CD4-positive, alpha-beta T cell (primary cell): ENCODE data around the gene AKT2. TPM values are rescaled to one million over a fixed set of nuclear protein-coding genes. Genes with fewer than 3 reads are reported as not detected.
A peak's percentile ranks its signal among the peaks of the same experiment; 100 is the strongest.

ENCODE experiments used
- ATAC-seq: fragments of 200-7000 bp; cut with Tn5 transposase; one replicate; pipeline ENCODE4 v1.10.0; 2022; ENCODE audit warnings: mild to moderate bottlenecking; ENCODE audit not compliant: poor library complexity
- CTCF ChIA-PET: fragments of 350-600 bp; sonication (Branson Sonifier 250); formaldehyde crosslinking; loops from one replicate; lab custom pipeline; 2021; ENCODE audit warnings: antibody characterized with exemption, inconsistent platforms; lab: Charles Lee
- POLR2A ChIA-PET: fragments of 350-600 bp; sonication (Branson Sonifier 250); formaldehyde crosslinking; loops from one replicate; lab custom pipeline; 2021; ENCODE audit warnings: antibody characterized with exemption, inconsistent platforms; lab: Charles Lee
- DNase-seq, 14 experiments: peaks; one replicate each; pipeline ENCODE4 v3.0.0-alpha.2; 2013 to 2020; ENCODE audit warnings: mixed read lengths in 2 of 14
- H3K27ac ChIP-seq, 2 donors: one replicate each; pipeline versions ENCODE4 v1.5.1 to v1.7.0; 2013; ENCODE audit warnings: low read length in 2 of 2, low read depth in 1 of 2, mild to moderate bottlenecking in 1 of 2
- H3K27me3 ChIP-seq, 2 experiments: 1 replicate in 1 of 2; 2 replicates in 1 of 2; pipeline versions ENCODE4 v1.6.1 to v1.7.0; 2013; ENCODE audit warnings: low read length in 2 of 2, control low read depth in 1 of 2, mild to moderate bottlenecking in 1 of 2, moderate library complexity in 1 of 2; ENCODE audit not compliant: insufficient read depth in 2 of 2, control insufficient read depth in 1 of 2
- H3K36me3 ChIP-seq: one replicate; pipeline ENCODE4 v1.6.1; 2013; ENCODE audit warnings: low read length, control low read depth; ENCODE audit not compliant: insufficient read depth
- H3K4me1 ChIP-seq: one replicate; pipeline ENCODE4 v1.6.1; 2013; ENCODE audit warnings: low read length, control low read depth; ENCODE audit not compliant: insufficient read depth
- H3K4me3 ChIP-seq: one replicate; pipeline ENCODE4 v1.5.1; 2013; ENCODE audit warnings: mild to moderate bottlenecking, low read length, moderate library complexity
- H3K9me3 ChIP-seq, 2 experiments: 1 replicate in 1 of 2; 2 replicates in 1 of 2; pipeline versions ENCODE4 v1.6.1 to v1.7.0; 2013; ENCODE audit warnings: low read length in 2 of 2, mild to moderate bottlenecking in 2 of 2, control low read depth in 1 of 2, moderate library complexity in 1 of 2; ENCODE audit not compliant: control insufficient read depth in 1 of 2, insufficient read depth in 1 of 2
- H3K27ac Mint-ChIP-seq: one replicate; pipeline ENCODE4 v1.8.0; 2020; ENCODE audit warnings: mixed read lengths
- H3K27me3 Mint-ChIP-seq: one replicate; pipeline ENCODE4 v1.8.0; 2021; ENCODE audit warnings: mixed read lengths
- H3K36me3 Mint-ChIP-seq: one replicate; pipeline ENCODE4 v1.8.0; 2021; ENCODE audit warnings: low read depth, mixed read lengths
- H3K4me1 Mint-ChIP-seq: one replicate; pipeline ENCODE4 v1.8.0; 2021; ENCODE audit warnings: low read depth, mixed read lengths
- H3K4me3 Mint-ChIP-seq: one replicate; pipeline ENCODE4 v1.8.0; 2020; ENCODE audit warnings: mild to moderate bottlenecking, mixed read lengths
- H3K9me3 Mint-ChIP-seq: one replicate; pipeline ENCODE4 v1.8.0; 2020; ENCODE audit warnings: mixed read lengths
- intact Hi-C, 2 experiments: fragments of 100-400 bp; cut with DNase I in 1 of 2; cut with micrococcal nuclease in 1 of 2; formaldehyde crosslinking; loops; one replicate each; pipeline versions ENCODE4 v1.15.1 to v1.9.0; 2023 to 2025; cut with DNase I, micrococcal nuclease
- total RNA-seq, 174 experiments: library from RNA in 2 of 174; stranded (reverse) in 2 of 174; gene quantifications; one replicate each; pipeline ENCODE4 v1.2.3 and lab custom pipeline; 2021 to 2026
- TF ChIP-seq, protein P1 (sequence below): fragments of 200-600 bp; IDR thresholded peaks from one replicate; pipeline ENCODE4 v1.8.0; 2022; ENCODE audit warnings: antibody characterized with exemption, mild to moderate bottlenecking

Gene AKT2
- total RNA-seq, 2 experiments from 2014 or later, result 197 to 199 TPM

DNA sequence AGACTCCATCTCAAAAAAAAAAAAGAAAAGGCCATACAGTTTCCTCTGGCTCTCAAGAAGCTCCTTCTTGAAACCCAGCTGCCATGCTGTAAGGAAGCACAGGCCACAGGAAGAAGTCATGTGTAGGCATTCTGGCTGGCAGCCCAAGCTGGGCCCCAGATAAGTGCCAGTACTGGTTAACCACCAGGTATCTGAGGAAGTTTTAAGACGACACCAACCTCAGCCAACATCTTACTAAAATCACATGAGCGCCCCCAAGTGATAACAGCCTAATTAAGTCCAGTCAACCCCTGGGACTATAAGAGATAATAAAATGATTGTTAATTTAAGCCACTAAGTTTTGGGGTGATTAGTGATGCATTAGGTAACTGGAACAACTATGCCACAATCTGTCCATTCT is 27.4 kb upstream of the AKT2 start:
- Histone ChIP-seq H3K27ac (no peak overlapping the region), H3K27me3 (no peaks in the 10 kb centered on the region), H3K36me3 (no peaks in the 10 kb centered on the region), H3K9me3 (peaks cover 0 to 6% of the 10 kb centered on the region in 2 experiments), H3K4me3 (no peak overlapping the region), H3K4me1 (no peaks in the 10 kb centered on the region)
- POLR2A ChIA-PET, result no interaction called here
- intact Hi-C loops, result no loop called here
- no peaks in the 10 kb centered on the region for H3K27me3 Mint-ChIP-seq
- H3K4me1 Mint-ChIP-seq, result no peaks in the 10 kb centered on the region
- no peak for ATAC-seq
- CTCF ChIA-PET, result no interaction called here
- H3K4me3 Mint-ChIP-seq, result no peak overlapping the region
- TF ChIP-seq, protein P1, sequence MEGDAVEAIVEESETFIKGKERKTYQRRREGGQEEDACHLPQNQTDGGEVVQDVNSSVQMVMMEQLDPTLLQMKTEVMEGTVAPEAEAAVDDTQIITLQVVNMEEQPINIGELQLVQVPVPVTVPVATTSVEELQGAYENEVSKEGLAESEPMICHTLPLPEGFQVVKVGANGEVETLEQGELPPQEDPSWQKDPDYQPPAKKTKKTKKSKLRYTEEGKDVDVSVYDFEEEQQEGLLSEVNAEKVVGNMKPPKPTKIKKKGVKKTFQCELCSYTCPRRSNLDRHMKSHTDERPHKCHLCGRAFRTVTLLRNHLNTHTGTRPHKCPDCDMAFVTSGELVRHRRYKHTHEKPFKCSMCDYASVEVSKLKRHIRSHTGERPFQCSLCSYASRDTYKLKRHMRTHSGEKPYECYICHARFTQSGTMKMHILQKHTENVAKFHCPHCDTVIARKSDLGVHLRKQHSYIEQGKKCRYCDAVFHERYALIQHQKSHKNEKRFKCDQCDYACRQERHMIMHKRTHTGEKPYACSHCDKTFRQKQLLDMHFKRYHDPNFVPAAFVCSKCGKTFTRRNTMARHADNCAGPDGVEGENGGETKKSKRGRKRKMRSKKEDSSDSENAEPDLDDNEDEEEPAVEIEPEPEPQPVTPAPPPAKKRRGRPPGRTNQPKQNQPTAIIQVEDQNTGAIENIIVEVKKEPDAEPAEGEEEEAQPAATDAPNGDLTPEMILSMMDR, result no peak
- H3K27ac Mint-ChIP-seq, result no peak overlapping the region
- no peaks in the 10 kb centered on the region for H3K9me3 Mint-ChIP-seq
- no peak for DNase-seq
- peaks cover 9% of the 10 kb centered on the region for H3K36me3 Mint-ChIP-seq

DNA sequence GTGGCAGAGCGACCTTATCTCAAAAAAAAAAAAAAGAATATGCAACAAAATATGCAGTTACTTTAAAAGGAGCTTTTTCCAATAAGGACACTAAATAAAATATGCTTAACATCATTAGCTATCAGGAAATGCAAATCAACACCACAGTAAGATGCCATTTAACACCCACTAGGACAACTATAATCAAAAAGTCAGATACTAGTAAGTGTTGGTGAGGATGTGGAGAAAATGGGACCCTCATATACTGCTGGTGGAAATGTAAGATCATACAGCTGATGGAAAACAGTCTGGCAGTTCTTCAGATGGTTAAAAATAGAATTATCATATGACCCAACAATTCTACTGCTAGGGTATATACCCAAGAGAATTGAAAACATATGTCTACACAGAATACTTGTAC is 24.5 kb upstream of the AKT2 start:
- Histone ChIP-seq H3K4me3 (no peak overlapping the region), H3K4me1 (no peaks in the 10 kb centered on the region), H3K27me3 (no peaks in the 10 kb centered on the region), H3K27ac (no peak overlapping the region), H3K36me3 (no peaks in the 10 kb centered on the region), H3K9me3 (peaks cover 0 to 6% of the 10 kb centered on the region in 2 experiments)
- Mint-ChIP-seq H3K4me3 (no peak overlapping the region), H3K27me3 (no peaks in the 10 kb centered on the region), H3K4me1 (no peaks in the 10 kb centered on the region), H3K9me3 (no peaks in the 10 kb centered on the region), H3K27ac (no peak overlapping the region), H3K36me3 (no peaks in the 10 kb centered on the region)
- intact Hi-C loops, result loop anchor here in 1 of 2 experiments (5.0 kb wide), 1 partner anchor 213 kb away; no protein-coding TSS in a partner anchor
- ATAC-seq (no peak), DNase-seq (no peak)
- CTCF ChIA-PET, result interaction anchor here (1.8 kb wide), 1 partner anchor 325 kb away, joined by 5 read pairs; no protein-coding TSS in a partner anchor
- TF ChIP-seq, protein P1, result no peak
- POLR2A ChIA-PET, result no interaction called here

GRCh38 chr19:40305403-40305802 is 20.3 kb upstream of the AKT2 start:
- peak; percentile 49 to 86 (median 69) for DNase-seq
- Mint-ChIP-seq H3K36me3 (no peaks in the 10 kb centered on the region), H3K4me3 (no peak overlapping the region), H3K9me3 (no peaks in the 10 kb centered on the region), H3K27ac (no peak overlapping the region), H3K27me3 (no peaks in the 10 kb centered on the region), H3K4me1 (no peaks in the 10 kb centered on the region)
- Histone ChIP-seq H3K27ac (no peak overlapping the region), H3K4me3 (no peak overlapping the region), H3K27me3 (no peaks in the 10 kb centered on the region), H3K4me1 (no peaks in the 10 kb centered on the region), H3K36me3 (no peaks in the 10 kb centered on the region), H3K9me3 (no peaks in the 10 kb centered on the region)
- TF ChIP-seq, protein P1, result peak; percentile 78
- ATAC-seq, result no peak
- POLR2A ChIA-PET, result interaction anchor here (0.9 to 1.3 kb wide), 2 partner anchors 8 to 20 kb away, joined by 3 to 6 read pairs; partner anchors contain the start of gene AKT2
- intact Hi-C loops, result loop anchor here (1.0 to 5.0 kb wide), 5 partner anchors 216 to 329 kb away; no protein-coding TSS in a partner anchor
- CTCF ChIA-PET, result interaction anchor here (0.7 to 1.8 kb wide), 9 partner anchors 13 to 1418 kb away, joined by 3 to 20 read pairs (median 4); partner anchors contain the start of genes AKT2, C19orf47 and PLD3
